Measurements from ENCODE around the gene ARHGEF19.
A peak's percentile ranks its signal among the peaks of the same experiment; 100 is the strongest.

The ARHGEF19 gene

GRCh38 chr1:16149146-16149545, 63.3 kb downstream of the ARHGEF19 start (continued):
- TF ChIP-seq ZBTB26 (tag by site-specific recombination; optimal IDR thresholded peaks at IDR 0.05), result no peak
- TF ChIP-seq ELK4 (IDR thresholded peaks at IDR 0.05; ENCODE audit: borderline replicate concordance, low read depth, low read length), result no peak
- no peak for TF ChIP-seq ZNF223 (tag by site-specific recombination; IDR thresholded peaks at IDR 0.05)
- no peak for TF ChIP-seq ZNF239 (tag by site-specific recombination; IDR thresholded peaks at IDR 0.05)

GRCh38 chr1:16148329-16149092, 63.9 kb downstream of the ARHGEF19 start:
- H3K4me1 ChIP-seq (ENCODE audit: control insufficient read depth, insufficient read depth, low read length), result peaks cover 7% of the 10 kb centered on the region; the same call in 1 of the 2 replicates
- H3K36me3 ChIP-seq (ENCODE audit: control insufficient read depth in 2 of 2, insufficient read depth in 1 of 2, low read length in 2 of 2), result peaks cover 5 to 74% of the 10 kb centered on the region in 2 experiments; a peak in 2 of 3 replicates
- ChIA-PET POLR2A (interaction anchor here (0.6 to 4.2 kb wide), 2 partner anchors 7 to 27 kb away, joined by 3 to 36 read pairs; partner anchors contain the start of gene EPHA2), CTCF (interaction anchor here (1.4 to 5.9 kb wide), 4 partner anchors 15 to 97 kb away, joined by 5 to 39 read pairs (median 9); no protein-coding TSS in a partner anchor)
- no peak overlapping the region for H3K27ac ChIP-seq (ENCODE audit: extremely low read depth, low read depth, low read length)
- TF ChIP-seq HIC1 (tag by site-specific recombination; IDR thresholded peaks at IDR 0.05) (peak; percentile 43; the same call in 1 of the 2 replicates), ZNF549 (tag by site-specific recombination; IDR thresholded peaks at IDR 0.05) (no peak), ZNF704 (tag by site-specific recombination; IDR thresholded peaks at IDR 0.05) (no peak), ZNF214 (tag by site-specific recombination; IDR thresholded peaks at IDR 0.05; ENCODE audit: borderline replicate concordance) (no peak), ZNF433 (tag by site-specific recombination; IDR thresholded peaks at IDR 0.05; ENCODE audit: low read depth) (no peak), ZNF629 (tag by site-specific recombination; IDR thresholded peaks at IDR 0.05) (no peak), ZNF248 (tag by site-specific recombination; IDR thresholded peaks at IDR 0.05) (no peak), ZNF600 (tag by site-specific recombination; IDR thresholded peaks at IDR 0.05) (0 out of 2 replicates have a peak, but pooled peaks have one; percentile 26), ZNF391 (tag by site-specific recombination; IDR thresholded peaks at IDR 0.05; ENCODE audit: borderline replicate concordance, low read depth) (no peak)
- no peaks in the 10 kb centered on the region for H3K9me3 ChIP-seq (ENCODE audit: control insufficient read depth, insufficient read depth, low read depth, low read length)
- H3K4me3 ChIP-seq (ENCODE audit: low read depth, low read length), result no peak overlapping the region

Data from HEK293 (cell line).